ENCODE measurements around the gene UBA5. TPM values are rescaled to one million over a fixed set of nuclear protein-coding genes. Genes with fewer than 3 reads are reported as not detected.

UBA5 gene
- polyA plus RNA-seq, 1 donor (not counting 4 experiments of a cell fraction or from before 2014, with no cell fraction given): 48.0 TPM

GRCh38 chr3:132713977-132714727, 54.0 kb downstream of the UBA5 start:
- no peak overlapping the region for H3K4me2 ChIP-seq (ENCODE audit: control insufficient read depth, extremely low read depth, insufficient read depth, low read depth, low read length)
- no peak overlapping the region for H2AFZ ChIP-seq (ENCODE audit: control insufficient read depth, low read length)
- no peaks in the 10 kb centered on the region for H4K20me1 ChIP-seq (ENCODE audit: control insufficient read depth, extremely low read depth, insufficient read depth, low read length)
- TF ChIP-seq, protein P1, sequence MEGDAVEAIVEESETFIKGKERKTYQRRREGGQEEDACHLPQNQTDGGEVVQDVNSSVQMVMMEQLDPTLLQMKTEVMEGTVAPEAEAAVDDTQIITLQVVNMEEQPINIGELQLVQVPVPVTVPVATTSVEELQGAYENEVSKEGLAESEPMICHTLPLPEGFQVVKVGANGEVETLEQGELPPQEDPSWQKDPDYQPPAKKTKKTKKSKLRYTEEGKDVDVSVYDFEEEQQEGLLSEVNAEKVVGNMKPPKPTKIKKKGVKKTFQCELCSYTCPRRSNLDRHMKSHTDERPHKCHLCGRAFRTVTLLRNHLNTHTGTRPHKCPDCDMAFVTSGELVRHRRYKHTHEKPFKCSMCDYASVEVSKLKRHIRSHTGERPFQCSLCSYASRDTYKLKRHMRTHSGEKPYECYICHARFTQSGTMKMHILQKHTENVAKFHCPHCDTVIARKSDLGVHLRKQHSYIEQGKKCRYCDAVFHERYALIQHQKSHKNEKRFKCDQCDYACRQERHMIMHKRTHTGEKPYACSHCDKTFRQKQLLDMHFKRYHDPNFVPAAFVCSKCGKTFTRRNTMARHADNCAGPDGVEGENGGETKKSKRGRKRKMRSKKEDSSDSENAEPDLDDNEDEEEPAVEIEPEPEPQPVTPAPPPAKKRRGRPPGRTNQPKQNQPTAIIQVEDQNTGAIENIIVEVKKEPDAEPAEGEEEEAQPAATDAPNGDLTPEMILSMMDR (optimal IDR thresholded peaks at IDR 0.05 in 1 of 3, IDR thresholded peaks at IDR 0.05 in 1 of 3, conservative IDR thresholded peaks at IDR 0.05 in 1 of 3; ENCODE audit: extremely low read depth in 1 of 3, insufficient read depth in 2 of 3, low read length in 3 of 3): no peak
- no peak for TF ChIP-seq EZH2 (IDR thresholded peaks at IDR 0.05; ENCODE audit: low read length)
- H3K4me1 ChIP-seq (ENCODE audit: control insufficient read depth, extremely low read depth, insufficient read depth, low read length): no peaks in the 10 kb centered on the region
- dilution Hi-C loops (cut with MboI; ENCODE audit: extremely low pct_ligation_motif_present, low sequenced_read_pairs): no loop called here
- no peaks in the 10 kb centered on the region for H3K79me2 ChIP-seq (ENCODE audit: control insufficient read depth, insufficient read depth, low read length)
- no peak for DNase-seq (ENCODE audit: low read depth, low spot score)
- no peak overlapping the region for H3K4me3 ChIP-seq (ENCODE audit: control insufficient read depth in 2 of 3, extremely low read depth in 1 of 3, insufficient read depth in 2 of 3, low read depth in 1 of 3, low read length in 3 of 3)
- no peaks in the 10 kb centered on the region for H3K9me3 ChIP-seq (ENCODE audit: control insufficient read depth, low read depth, low read length)
- H3K9ac ChIP-seq (ENCODE audit: control insufficient read depth, extremely low read depth, insufficient read depth, low read length): no peak overlapping the region
- no peak for FAIRE-seq
- peaks cover 6 to 19% of the 10 kb centered on the region in 2 experiments for H3K36me3 ChIP-seq (ENCODE audit: control insufficient read depth in 2 of 2, extremely low read depth in 1 of 2, insufficient read depth in 2 of 2, low read length in 2 of 2)
- no peaks in the 10 kb centered on the region for H3K9me1 ChIP-seq (ENCODE audit: control insufficient read depth, extremely low read depth, insufficient read depth, low read length)
- H3K27me3 ChIP-seq (ENCODE audit: control insufficient read depth, extremely low read depth, insufficient read depth, low read length): no peaks in the 10 kb centered on the region
- H3K27ac ChIP-seq (ENCODE audit: control insufficient read depth, insufficient read depth, low read length): no peak overlapping the region

- no peaks in the 10 kb centered on the region for H3K9me1 ChIP-seq (ENCODE audit: control insufficient read depth, extremely low read depth, insufficient read depth, low read length)
- FAIRE-seq (no peak), DNase-seq (ENCODE audit: low read depth, low spot score) (no peak)
- H3K79me2 ChIP-seq (ENCODE audit: control insufficient read depth, insufficient read depth, low read length): peaks cover 12% of the 10 kb centered on the region
- no peaks in the 10 kb centered on the region for H3K9me3 ChIP-seq (ENCODE audit: control insufficient read depth, low read depth, low read length)
- H3K27me3 ChIP-seq (ENCODE audit: control insufficient read depth, extremely low read depth, insufficient read depth, low read length): no peaks in the 10 kb centered on the region
- H2AFZ ChIP-seq (ENCODE audit: control insufficient read depth, low read length): no peak overlapping the region
- peaks cover 13% of the 10 kb centered on the region for H3K4me1 ChIP-seq (ENCODE audit: control insufficient read depth, extremely low read depth, insufficient read depth, low read length)
- no peaks in the 10 kb centered on the region for H4K20me1 ChIP-seq (ENCODE audit: control insufficient read depth, extremely low read depth, insufficient read depth, low read length)
- no peak overlapping the region for H3K27ac ChIP-seq (ENCODE audit: control insufficient read depth, insufficient read depth, low read length)
- dilution Hi-C loops (cut with MboI; ENCODE audit: extremely low pct_ligation_motif_present, low sequenced_read_pairs): no loop called here
- no peak overlapping the region for H3K9ac ChIP-seq (ENCODE audit: control insufficient read depth, extremely low read depth, insufficient read depth, low read length)
- peaks cover 0 to 10% of the 10 kb centered on the region in 2 experiments for H3K36me3 ChIP-seq (ENCODE audit: control insufficient read depth in 2 of 2, extremely low read depth in 1 of 2, insufficient read depth in 2 of 2, low read length in 2 of 2)
- TF ChIP-seq EZH2 (IDR thresholded peaks at IDR 0.05; ENCODE audit: low read length): no peak
- TF ChIP-seq, protein P1 (optimal IDR thresholded peaks at IDR 0.05 in 1 of 3, IDR thresholded peaks at IDR 0.05 in 1 of 3, conservative IDR thresholded peaks at IDR 0.05 in 1 of 3; ENCODE audit: extremely low read depth in 1 of 3, insufficient read depth in 2 of 3, low read length in 3 of 3): no peak
- no peak overlapping the region for H3K4me2 ChIP-seq (ENCODE audit: control insufficient read depth, extremely low read depth, insufficient read depth, low read depth, low read length)
- H3K4me3 ChIP-seq (ENCODE audit: control insufficient read depth in 2 of 3, extremely low read depth in 1 of 3, insufficient read depth in 2 of 3, low read depth in 1 of 3, low read length in 3 of 3): no peak overlapping the region
Observed at GRCh38 chr3:132716372-132716771, 56.2 kb downstream of the UBA5 start.

All from keratinocyte (primary cell).